ENCODE data around the gene BOK.

DNA sequence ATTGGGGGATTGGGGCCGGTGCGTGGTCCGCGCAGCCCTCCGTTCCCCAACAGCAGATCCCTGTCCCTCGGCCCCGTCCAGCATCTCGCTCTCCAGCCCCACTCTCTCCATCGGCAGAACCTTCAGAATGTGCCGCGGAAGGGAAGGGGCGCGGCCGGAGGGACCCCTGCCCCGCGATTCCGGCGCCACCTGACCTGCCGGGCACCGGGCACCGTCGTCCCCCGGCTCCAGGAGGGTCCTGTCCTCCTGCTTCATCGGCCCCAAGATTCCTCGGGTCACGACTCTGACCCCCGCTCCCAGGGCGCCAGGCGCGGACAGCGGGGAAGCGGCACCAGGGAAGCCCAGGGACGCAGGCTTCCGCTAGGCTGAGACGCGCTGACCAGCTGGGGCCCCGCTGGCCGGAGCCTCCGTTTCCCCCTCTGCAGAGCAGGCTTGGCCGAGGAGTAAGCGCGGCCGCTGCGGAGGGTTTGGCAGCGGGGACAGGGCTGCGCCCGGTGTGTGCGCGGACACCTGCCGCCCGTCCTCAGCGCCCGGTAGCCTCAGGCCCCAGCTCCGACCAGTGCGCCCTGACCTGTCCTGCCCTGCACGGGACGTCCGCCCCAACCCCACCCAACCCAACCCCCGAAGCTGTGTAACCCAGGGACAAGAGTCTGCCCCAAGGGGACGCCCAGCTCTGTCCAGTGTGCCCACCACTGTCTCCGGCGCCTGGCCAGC, 16.8 kb upstream of the BOK start:
- TF ChIP-seq EP300 (conservative IDR thresholded peaks at IDR 0.05; ENCODE audit: poor library complexity, severe bottlenecking) = no peak
- no peak for TF ChIP-seq RAD21 (conservative IDR thresholded peaks at IDR 0.05)
- TF ChIP-seq, protein P1, sequence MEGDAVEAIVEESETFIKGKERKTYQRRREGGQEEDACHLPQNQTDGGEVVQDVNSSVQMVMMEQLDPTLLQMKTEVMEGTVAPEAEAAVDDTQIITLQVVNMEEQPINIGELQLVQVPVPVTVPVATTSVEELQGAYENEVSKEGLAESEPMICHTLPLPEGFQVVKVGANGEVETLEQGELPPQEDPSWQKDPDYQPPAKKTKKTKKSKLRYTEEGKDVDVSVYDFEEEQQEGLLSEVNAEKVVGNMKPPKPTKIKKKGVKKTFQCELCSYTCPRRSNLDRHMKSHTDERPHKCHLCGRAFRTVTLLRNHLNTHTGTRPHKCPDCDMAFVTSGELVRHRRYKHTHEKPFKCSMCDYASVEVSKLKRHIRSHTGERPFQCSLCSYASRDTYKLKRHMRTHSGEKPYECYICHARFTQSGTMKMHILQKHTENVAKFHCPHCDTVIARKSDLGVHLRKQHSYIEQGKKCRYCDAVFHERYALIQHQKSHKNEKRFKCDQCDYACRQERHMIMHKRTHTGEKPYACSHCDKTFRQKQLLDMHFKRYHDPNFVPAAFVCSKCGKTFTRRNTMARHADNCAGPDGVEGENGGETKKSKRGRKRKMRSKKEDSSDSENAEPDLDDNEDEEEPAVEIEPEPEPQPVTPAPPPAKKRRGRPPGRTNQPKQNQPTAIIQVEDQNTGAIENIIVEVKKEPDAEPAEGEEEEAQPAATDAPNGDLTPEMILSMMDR (IDR thresholded peaks at IDR 0.05; ENCODE audit: poor library complexity, severe bottlenecking) = no peak
- TF ChIP-seq POLR2AphosphoS5 (IDR thresholded peaks at IDR 0.05) = no peak
- no peak for TF ChIP-seq EZH2 (IDR thresholded peaks at IDR 0.05; ENCODE audit: borderline replicate concordance, insufficient read depth, low read length, poor library complexity, severe bottlenecking)
- no peak for TF ChIP-seq SMC3 (conservative IDR thresholded peaks at IDR 0.05; ENCODE audit: poor library complexity)
- no peak for TF ChIP-seq MXI1 (conservative IDR thresholded peaks at IDR 0.05; ENCODE audit: poor library complexity, severe bottlenecking)
- TF ChIP-seq, protein P2, sequence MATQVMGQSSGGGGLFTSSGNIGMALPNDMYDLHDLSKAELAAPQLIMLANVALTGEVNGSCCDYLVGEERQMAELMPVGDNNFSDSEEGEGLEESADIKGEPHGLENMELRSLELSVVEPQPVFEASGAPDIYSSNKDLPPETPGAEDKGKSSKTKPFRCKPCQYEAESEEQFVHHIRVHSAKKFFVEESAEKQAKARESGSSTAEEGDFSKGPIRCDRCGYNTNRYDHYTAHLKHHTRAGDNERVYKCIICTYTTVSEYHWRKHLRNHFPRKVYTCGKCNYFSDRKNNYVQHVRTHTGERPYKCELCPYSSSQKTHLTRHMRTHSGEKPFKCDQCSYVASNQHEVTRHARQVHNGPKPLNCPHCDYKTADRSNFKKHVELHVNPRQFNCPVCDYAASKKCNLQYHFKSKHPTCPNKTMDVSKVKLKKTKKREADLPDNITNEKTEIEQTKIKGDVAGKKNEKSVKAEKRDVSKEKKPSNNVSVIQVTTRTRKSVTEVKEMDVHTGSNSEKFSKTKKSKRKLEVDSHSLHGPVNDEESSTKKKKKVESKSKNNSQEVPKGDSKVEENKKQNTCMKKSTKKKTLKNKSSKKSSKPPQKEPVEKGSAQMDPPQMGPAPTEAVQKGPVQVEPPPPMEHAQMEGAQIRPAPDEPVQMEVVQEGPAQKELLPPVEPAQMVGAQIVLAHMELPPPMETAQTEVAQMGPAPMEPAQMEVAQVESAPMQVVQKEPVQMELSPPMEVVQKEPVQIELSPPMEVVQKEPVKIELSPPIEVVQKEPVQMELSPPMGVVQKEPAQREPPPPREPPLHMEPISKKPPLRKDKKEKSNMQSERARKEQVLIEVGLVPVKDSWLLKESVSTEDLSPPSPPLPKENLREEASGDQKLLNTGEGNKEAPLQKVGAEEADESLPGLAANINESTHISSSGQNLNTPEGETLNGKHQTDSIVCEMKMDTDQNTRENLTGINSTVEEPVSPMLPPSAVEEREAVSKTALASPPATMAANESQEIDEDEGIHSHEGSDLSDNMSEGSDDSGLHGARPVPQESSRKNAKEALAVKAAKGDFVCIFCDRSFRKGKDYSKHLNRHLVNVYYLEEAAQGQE (IDR thresholded peaks at IDR 0.05; ENCODE audit: borderline replicate concordance) = no peak
- TF ChIP-seq TAF1 (IDR thresholded peaks at IDR 0.05; ENCODE audit: low read depth) = no peak

All from neural cell (in vitro differentiated cells).